Measurements from ENCODE around the gene DCUN1D5. TPM values are rescaled to one million over a fixed set of nuclear protein-coding genes. Genes with fewer than 3 reads are reported as not detected.

Gene DCUN1D5
- total RNA-seq, 1 donor from 2014 or later: 28.5 TPM

GRCh38 chr11:103091064-103091800, 728 bp downstream of the DCUN1D5 start:
- H3K4me3 Mint-ChIP-seq (ENCODE audit: unreplicated experiment): peak overlapping the region; percentile 97
- H3K36me3 Mint-ChIP-seq (ENCODE audit: low read depth, unreplicated experiment): peaks cover 4% of the 10 kb centered on the region
- peak; percentile 48 for DNase-seq (ENCODE audit: low spot score)
- H3K27me3 Mint-ChIP-seq (ENCODE audit: unreplicated experiment): peaks cover 3% of the 10 kb centered on the region
- no peak for TF ChIP-seq CTCF (IDR thresholded peaks at IDR 0.05; ENCODE audit: unreplicated experiment)
- H3K9me3 Mint-ChIP-seq (ENCODE audit: unreplicated experiment): no peaks in the 10 kb centered on the region
- peaks cover 12% of the 10 kb centered on the region for H3K4me1 Mint-ChIP-seq (ENCODE audit: unreplicated experiment)
- H3K27ac Mint-ChIP-seq (ENCODE audit: unreplicated experiment): no peak overlapping the region

GRCh38 chr11:103086461-103086860, 5.5 kb downstream of the DCUN1D5 start:
- Mint-ChIP-seq H3K4me1 (ENCODE audit: unreplicated experiment) (peaks cover 4% of the 10 kb centered on the region), H3K27me3 (ENCODE audit: unreplicated experiment) (no peaks in the 10 kb centered on the region), H3K27ac (ENCODE audit: unreplicated experiment) (no peak overlapping the region), H3K4me3 (ENCODE audit: unreplicated experiment) (no peak overlapping the region), H3K36me3 (ENCODE audit: low read depth, unreplicated experiment) (no peaks in the 10 kb centered on the region), H3K9me3 (ENCODE audit: unreplicated experiment) (no peaks in the 10 kb centered on the region)
- DNase-seq (ENCODE audit: low spot score): no peak
- TF ChIP-seq CTCF (IDR thresholded peaks at IDR 0.05; ENCODE audit: unreplicated experiment): no peak

- Mint-ChIP-seq H3K9me3 (ENCODE audit: unreplicated experiment) (no peaks in the 10 kb centered on the region), H3K4me1 (ENCODE audit: unreplicated experiment) (peaks cover 4% of the 10 kb centered on the region), H3K27me3 (ENCODE audit: unreplicated experiment) (no peaks in the 10 kb centered on the region), H3K27ac (ENCODE audit: unreplicated experiment) (no peak overlapping the region), H3K36me3 (ENCODE audit: low read depth, unreplicated experiment) (no peaks in the 10 kb centered on the region), H3K4me3 (ENCODE audit: unreplicated experiment) (no peak overlapping the region)
- TF ChIP-seq CTCF (IDR thresholded peaks at IDR 0.05; ENCODE audit: unreplicated experiment): no peak
- DNase-seq (ENCODE audit: low spot score): no peak
Observed at GRCh38 chr11:103085758-103086365, 6.1 kb downstream of the DCUN1D5 start.

- DNase-seq (ENCODE audit: low spot score): no peak
- Mint-ChIP-seq H3K4me1 (ENCODE audit: unreplicated experiment) (peaks cover 13% of the 10 kb centered on the region), H3K27ac (ENCODE audit: unreplicated experiment) (no peak overlapping the region), H3K36me3 (ENCODE audit: low read depth, unreplicated experiment) (peaks cover 10% of the 10 kb centered on the region), H3K27me3 (ENCODE audit: unreplicated experiment) (peaks cover 3% of the 10 kb centered on the region), H3K9me3 (ENCODE audit: unreplicated experiment) (no peaks in the 10 kb centered on the region), H3K4me3 (ENCODE audit: unreplicated experiment) (no peak overlapping the region)
- TF ChIP-seq CTCF (IDR thresholded peaks at IDR 0.05; ENCODE audit: unreplicated experiment): no peak
Observed at GRCh38 chr11:103079833-103080232, 12.1 kb downstream of the DCUN1D5 start.

GRCh38 chr11:103078710-103079109, 13.2 kb downstream of the DCUN1D5 start:
- TF ChIP-seq CTCF (IDR thresholded peaks at IDR 0.05; ENCODE audit: unreplicated experiment): no peak
- H3K27me3 Mint-ChIP-seq (ENCODE audit: unreplicated experiment): peaks cover 5% of the 10 kb centered on the region
- H3K4me1 Mint-ChIP-seq (ENCODE audit: unreplicated experiment): peaks cover 13% of the 10 kb centered on the region
- DNase-seq (ENCODE audit: low spot score): no peak
- no peak overlapping the region for H3K27ac Mint-ChIP-seq (ENCODE audit: unreplicated experiment)
- no peaks in the 10 kb centered on the region for H3K9me3 Mint-ChIP-seq (ENCODE audit: unreplicated experiment)
- H3K4me3 Mint-ChIP-seq (ENCODE audit: unreplicated experiment): no peak overlapping the region
- H3K36me3 Mint-ChIP-seq (ENCODE audit: low read depth, unreplicated experiment): peaks cover 10% of the 10 kb centered on the region
